PC-9 (cell line): ENCODE data around the gene STRIP2.

ENCODE experiments used
- EZH2 ChIP-seq: fragments of 200-600 bp; sonication (generic); IDR thresholded peaks from 2 replicates; pipeline ENCODE4 v1.8.0; 2017; ENCODE audit warnings: antibody characterized with exemption, low read depth
- TF ChIP-seq, protein P1 (sequence below): fragments of 200-600 bp; sonication (generic); conservative IDR thresholded peaks from 2 replicates; pipeline ENCODE4 v1.6.1; 2017; ENCODE audit warnings: mixed run types, antibody characterized with exemption, mild to moderate bottlenecking, moderate library complexity

- no peak for TF ChIP-seq EZH2
- TF ChIP-seq, protein P1, sequence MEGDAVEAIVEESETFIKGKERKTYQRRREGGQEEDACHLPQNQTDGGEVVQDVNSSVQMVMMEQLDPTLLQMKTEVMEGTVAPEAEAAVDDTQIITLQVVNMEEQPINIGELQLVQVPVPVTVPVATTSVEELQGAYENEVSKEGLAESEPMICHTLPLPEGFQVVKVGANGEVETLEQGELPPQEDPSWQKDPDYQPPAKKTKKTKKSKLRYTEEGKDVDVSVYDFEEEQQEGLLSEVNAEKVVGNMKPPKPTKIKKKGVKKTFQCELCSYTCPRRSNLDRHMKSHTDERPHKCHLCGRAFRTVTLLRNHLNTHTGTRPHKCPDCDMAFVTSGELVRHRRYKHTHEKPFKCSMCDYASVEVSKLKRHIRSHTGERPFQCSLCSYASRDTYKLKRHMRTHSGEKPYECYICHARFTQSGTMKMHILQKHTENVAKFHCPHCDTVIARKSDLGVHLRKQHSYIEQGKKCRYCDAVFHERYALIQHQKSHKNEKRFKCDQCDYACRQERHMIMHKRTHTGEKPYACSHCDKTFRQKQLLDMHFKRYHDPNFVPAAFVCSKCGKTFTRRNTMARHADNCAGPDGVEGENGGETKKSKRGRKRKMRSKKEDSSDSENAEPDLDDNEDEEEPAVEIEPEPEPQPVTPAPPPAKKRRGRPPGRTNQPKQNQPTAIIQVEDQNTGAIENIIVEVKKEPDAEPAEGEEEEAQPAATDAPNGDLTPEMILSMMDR, result no peak
These were observed 102.1 kb downstream of the STRIP2 start for GRCh38 chr7:129536323-129536722.
